ENCODE results near the gene FARS2.

The FARS2 gene

GRCh38 chr6:5260661-5261544 lies at the start of gene FARS2, which contains the start of gene LYRM4:
Gene FARS2, plus strand, starts transcription at chr6:5261513.
Gene LYRM4, minus strand, starts transcription at chr6:5260950. Its CDS starts 217 bp downstream, at chr6:5260733.
- DNase-seq: peak; percentile 89

GRCh38 chr6:5213836-5214235 lies 47.5 kb upstream of the FARS2 start:
- DNase-seq: no peak

GRCh38 chr6:5214570-5215052 lies 46.7 kb upstream of the FARS2 start:
- DNase-seq: peak; percentile 46

- DNase-seq: no peak
Measured at GRCh38 chr6:5215159-5215558, 46.2 kb upstream of the FARS2 start.

- no peak for DNase-seq
Measured at GRCh38 chr6:5215799-5216198, 45.5 kb upstream of the FARS2 start.

- DNase-seq: no peak
Measured at GRCh38 chr6:5217356-5217755, 44.0 kb upstream of the FARS2 start.

- no peak for DNase-seq
Measured at GRCh38 chr6:5219011-5219691, 42.2 kb upstream of the FARS2 start.

- DNase-seq: no peak
Measured at GRCh38 chr6:5220443-5220842, 40.9 kb upstream of the FARS2 start.

- DNase-seq: no peak
Measured at GRCh38 chr6:5223309-5223708, 38.0 kb upstream of the FARS2 start.

- no peak for DNase-seq
Measured at GRCh38 chr6:5229356-5229755, 32.0 kb upstream of the FARS2 start.

GRCh38 chr6:5230081-5230480 lies 31.2 kb upstream of the FARS2 start:
- no peak for DNase-seq

GRCh38 chr6:5231289-5231688 lies 30.0 kb upstream of the FARS2 start:
- no peak for DNase-seq

- DNase-seq: no peak
Measured at GRCh38 chr6:5234874-5235273, 26.4 kb upstream of the FARS2 start.

GRCh38 chr6:5235830-5236229 lies 25.5 kb upstream of the FARS2 start:
- no peak for DNase-seq

- no peak for DNase-seq
Measured at GRCh38 chr6:5237805-5238204, 23.5 kb upstream of the FARS2 start.

GRCh38 chr6:5238336-5238735 lies 23.0 kb upstream of the FARS2 start:
- DNase-seq: no peak

GRCh38 chr6:5241252-5241651 lies 20.1 kb upstream of the FARS2 start:
- no peak for DNase-seq

GRCh38 chr6:5243069-5243468 lies 18.2 kb upstream of the FARS2 start:
- DNase-seq: no peak

- DNase-seq: no peak
Measured at GRCh38 chr6:5246141-5247097, 14.9 kb upstream of the FARS2 start.

GRCh38 chr6:5247201-5247600 lies 14.1 kb upstream of the FARS2 start:
- no peak for DNase-seq

GRCh38 chr6:5248302-5249098 lies 12.8 kb upstream of the FARS2 start:
- DNase-seq: no peak
